Activated CD8-positive, alpha-beta memory T cell treated with anti-CD3 and anti-CD28 coated beads, Interleukin-2, amount 50 U/mL, for 4 hours (primary cell): ENCODE results near the gene TTLL1.
"Not testable (repeated sequence)": the region's sequence is repeated elsewhere in the genome, so short reads cannot be mapped to it uniquely, and the experiment has no call there.

Experiments
- DNase-seq: peaks from one replicate; pipeline ENCODE4 v3.0.0-alpha.2; 2020

TTLL1 gene

DNA sequence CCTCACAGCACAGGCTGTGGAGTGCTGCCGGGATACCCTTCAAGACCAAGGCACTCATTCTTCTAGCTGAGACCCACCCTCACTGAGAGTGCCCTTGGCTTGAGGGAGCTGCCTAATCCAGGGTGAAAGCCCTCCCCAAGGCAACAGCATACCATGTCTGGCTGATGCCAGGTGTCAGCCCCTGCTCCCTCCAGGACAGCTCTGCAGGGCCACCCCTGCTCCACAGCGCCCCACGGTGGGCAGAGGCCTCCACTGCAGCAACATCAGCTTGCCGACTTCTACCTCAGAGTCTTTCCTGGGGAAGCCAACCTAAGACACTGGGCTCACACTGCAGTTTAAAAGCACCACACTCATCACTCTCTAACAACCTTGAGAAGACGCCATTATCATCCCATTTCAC, 29.0 kb downstream of the TTLL1 start:
- peak; percentile 27 for DNase-seq

DNA sequence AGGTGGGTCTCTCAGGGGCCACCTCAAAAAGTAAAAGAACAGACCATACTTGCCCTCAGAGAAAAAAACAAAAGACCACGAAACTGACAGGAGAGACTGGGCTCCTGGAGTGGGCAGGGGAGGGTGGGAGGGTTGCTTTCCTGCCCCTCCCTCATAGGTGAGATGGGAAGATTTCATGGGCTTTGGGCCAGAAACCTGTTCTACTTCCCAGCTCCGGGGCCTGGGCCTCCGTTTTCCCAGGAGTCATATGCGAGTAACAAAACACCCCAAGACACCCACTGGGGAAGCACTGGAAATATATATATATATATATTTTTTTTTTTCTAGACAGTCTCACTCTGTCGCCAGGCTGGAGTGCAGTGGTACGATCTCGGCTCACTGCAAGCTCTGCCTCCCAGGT, 31.6 kb downstream of the TTLL1 start:
- DNase-seq: no peak

DNA sequence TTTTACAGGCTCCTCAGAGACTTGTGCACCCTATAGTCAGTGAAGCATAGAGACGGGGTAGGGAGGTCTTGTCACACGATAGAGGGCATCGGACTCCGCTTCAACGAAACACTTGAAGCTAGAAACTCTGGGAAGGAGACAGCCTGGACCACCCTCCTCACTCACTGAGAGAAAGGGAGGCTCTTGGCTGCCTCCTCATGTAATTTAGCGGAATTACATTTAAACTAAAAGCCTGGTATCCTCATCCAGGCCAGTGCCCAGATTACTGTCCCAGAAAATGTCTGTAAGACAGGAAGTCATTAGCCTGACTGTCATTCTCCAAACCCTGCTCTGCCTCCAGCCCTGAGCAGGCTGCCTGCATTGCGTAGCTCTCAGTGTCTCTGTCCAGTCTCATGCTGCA, 36.0 kb downstream of the TTLL1 start:
- DNase-seq: no peak

DNA sequence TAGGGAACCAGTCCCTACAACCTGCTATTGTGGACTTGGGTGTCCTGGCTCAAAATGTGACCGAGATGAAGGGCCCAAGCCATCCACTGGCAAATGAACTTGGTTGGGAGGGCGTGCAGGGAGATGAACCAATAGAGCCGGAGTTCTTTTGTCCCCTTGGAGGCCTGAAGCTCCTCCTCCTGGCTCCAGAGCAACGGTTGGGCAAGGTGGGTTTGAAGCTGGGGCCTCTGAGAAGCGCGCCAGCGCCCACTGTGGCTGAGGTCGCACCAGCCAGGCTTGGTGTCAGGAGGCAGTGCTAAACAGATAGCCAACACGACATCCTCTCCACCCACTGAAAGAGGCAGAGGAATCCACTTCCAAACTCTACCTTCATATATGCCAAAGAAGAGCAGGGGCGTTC, 38.2 kb downstream of the TTLL1 start:
- DNase-seq: no peak

DNA sequence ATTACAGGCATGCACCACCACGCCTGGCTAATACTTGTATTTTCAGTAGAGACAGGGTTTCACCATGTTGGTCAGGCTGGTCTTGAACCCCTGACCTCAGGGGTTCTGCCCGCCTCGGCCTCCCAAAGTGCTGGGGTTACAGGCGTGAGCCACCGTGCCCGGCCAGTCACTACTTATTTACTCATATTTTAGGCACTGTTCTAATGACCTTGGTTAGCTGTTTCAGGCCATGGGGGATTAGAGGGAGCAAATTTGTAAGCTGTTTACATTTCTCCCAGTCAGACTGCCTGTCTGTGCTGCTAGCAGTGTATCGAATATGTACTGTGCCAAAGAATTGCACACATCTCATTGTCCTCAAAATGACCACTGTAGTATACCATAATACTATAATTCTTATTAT, 41.6 kb downstream of the TTLL1 start:
- no peak for DNase-seq

DNA sequence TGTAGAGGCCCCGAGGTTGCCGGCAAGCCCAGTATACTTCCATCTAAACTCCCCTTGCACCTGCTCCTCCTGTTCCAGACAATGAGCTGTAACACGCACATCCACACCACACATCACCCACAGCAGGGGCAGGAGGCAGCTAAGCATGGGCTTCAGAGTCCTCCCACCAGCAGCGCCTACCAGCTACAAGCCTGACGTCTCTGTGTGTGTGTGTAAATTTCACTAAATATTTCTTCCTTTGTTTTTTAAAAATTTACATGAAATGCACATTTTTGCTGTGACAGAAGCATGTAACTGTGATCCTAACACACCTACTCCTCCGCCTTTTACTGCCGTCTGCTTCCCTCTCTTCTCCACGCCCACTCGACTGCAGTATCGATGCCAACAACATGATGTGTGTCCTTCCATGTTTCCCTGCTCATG, 44.9 kb downstream of the TTLL1 start:
- DNase-seq: no peak

DNA sequence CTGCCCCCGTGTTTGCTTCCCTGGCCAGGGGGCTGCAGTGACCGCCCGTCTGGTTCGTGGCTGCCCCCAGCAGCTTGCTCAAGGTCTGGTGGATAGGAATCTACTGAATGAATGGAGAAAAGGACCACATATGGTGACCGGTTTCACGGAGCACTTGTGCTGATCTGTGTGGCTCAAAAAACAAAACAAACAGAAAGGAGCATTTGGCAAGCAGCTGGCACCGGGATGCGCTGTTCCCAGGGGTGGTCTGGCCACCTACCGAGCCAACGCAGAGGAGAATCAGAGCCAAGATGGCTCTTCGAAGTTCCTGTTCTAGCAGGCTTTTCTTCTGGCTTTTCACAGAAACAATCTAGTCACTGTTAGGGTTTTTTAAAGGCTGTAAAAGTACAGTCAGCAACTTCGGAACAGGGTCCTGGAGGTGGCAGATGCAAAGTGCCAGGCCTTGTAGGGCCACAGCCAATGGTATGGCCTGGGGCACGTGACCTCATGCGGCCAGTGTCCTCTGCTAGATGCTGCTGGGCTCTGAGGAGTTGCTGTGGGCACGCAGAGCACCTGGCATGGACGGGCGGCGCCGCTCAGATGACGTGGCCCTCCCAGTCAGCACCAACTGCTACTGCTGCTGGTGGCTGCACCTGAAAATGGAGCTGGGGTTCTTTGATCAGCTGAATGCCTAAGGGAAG, 47.0 kb downstream of the TTLL1 start:
- no peak for DNase-seq

DNA sequence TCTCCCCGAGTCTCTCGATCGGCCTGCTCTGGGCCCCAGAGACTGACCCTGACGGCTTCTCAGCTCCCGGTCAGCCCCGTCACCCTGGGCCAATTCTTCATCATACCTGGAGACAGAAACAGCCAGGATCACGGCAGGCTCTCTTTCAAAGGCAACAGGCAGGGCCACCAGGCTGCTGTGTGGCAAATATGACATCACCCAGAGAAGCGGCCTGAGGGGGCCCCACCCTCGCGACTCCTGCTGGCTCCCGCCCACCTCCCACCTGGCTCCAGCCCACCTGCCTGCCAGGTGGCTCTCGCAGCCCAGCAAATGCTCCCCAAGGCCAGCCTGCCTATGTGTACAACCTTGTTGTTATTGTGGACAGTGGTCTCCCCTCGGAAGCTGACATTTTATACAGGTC, 49.4 kb downstream of the TTLL1 start:
- DNase-seq: no peak

DNA sequence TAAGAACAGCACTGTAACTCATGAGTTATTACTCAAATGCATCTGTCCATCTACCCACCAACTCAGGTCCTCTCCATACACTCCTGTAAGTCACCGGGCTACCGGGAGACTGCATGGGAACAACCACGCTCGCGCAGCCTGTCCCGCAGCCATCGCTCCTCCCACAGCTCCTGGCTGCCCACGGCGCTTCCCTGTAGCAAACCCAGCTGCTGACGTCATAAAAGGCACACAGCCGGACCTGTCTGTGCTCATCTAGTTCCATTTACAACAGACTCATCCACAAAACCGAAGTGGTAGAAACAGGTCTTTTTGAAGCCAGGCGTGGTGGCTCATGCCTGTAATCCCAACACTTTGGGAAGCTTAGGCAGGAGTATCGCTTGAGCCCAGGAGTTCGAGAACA, 50.9 kb downstream of the TTLL1 start:
- DNase-seq: no peak

DNA sequence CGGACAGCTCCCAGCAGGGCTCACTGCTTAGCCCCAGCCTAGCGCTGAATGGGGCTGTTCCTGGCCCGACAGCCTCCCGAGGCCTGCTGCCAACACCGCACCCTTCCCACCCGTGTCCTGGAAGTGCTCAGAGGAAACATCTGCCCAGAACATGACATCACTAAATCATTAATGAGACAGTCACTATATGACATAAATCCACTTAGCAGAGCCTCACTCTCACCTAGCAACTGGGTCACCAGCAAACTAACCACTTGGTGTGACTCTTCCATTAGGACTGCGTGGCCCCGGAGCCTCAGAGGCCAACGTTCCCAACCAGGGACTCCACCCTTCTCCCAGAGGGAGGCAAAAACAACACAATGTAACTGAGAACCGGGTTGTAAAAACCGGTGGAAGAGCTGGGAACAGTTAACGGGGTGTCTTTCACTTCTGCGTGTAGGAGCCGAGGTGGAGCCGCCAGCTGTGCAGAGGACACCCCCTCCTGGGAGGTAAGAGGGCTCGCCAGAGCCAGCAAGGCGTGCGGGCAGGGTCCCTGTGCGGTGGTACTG, 52.8 kb downstream of the TTLL1 start:
- no peak for DNase-seq

DNA sequence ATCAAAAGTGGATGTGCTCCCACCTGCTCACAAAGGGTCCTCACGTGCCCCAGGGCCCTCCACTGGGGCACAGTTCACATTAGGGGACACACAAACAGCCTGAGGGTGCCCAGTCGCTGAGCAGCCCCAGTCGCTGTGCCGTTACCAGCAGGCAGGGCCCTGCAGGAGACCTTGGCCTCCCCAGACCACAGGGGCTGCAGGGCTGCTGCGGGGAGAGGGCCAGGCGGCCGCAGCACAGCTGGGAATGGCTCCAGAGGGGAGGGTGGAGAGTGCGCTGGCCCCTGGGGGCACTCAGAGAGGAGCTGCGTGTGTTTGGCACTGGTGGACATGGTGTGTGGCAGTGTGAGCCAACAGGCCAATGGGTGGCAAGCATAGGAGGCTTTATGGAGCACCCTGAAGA, 53.9 kb downstream of the TTLL1 start:
- DNase-seq: no peak

DNA sequence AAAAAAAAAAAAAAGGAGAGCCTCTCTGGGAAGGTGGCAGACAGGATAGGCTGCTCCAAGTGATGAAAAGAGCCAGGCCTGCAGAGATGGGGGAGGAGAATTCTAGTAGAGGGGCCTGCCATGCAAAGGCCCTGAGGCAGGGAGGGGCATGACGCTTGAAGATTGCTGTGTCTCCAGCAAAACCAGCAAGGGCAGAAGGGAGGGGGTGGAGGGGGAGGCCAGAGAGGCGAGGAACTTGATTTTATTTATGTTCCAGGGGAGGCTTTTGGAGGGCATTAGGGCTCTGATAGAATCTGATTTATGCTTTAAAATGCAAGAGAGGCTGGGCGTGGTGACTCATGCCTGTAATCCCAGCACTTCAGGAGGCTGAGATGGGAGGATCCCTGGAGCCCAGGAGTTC, 57.6 kb downstream of the TTLL1 start:
- no peak for DNase-seq

DNA sequence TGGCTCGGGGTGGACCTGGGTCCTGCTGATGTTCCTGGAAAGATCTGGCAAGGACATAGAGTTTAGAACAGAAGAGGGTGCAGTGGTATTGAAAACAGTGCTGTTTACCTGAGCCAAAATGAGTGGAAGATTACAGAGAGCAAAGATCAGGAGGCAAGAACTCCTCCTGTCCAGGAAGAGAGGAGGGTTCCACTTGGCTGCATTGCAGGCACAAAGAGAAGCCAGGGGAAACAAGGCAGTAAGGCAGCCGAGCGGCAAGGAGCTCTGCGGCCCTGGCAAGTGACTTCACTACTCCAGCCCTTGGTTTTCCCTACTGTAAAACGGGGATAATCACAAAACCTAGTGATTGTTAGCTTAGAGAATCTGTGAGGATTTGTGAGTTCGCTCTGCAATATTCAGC, 70.6 kb downstream of the TTLL1 start:
- no peak for DNase-seq

DNA sequence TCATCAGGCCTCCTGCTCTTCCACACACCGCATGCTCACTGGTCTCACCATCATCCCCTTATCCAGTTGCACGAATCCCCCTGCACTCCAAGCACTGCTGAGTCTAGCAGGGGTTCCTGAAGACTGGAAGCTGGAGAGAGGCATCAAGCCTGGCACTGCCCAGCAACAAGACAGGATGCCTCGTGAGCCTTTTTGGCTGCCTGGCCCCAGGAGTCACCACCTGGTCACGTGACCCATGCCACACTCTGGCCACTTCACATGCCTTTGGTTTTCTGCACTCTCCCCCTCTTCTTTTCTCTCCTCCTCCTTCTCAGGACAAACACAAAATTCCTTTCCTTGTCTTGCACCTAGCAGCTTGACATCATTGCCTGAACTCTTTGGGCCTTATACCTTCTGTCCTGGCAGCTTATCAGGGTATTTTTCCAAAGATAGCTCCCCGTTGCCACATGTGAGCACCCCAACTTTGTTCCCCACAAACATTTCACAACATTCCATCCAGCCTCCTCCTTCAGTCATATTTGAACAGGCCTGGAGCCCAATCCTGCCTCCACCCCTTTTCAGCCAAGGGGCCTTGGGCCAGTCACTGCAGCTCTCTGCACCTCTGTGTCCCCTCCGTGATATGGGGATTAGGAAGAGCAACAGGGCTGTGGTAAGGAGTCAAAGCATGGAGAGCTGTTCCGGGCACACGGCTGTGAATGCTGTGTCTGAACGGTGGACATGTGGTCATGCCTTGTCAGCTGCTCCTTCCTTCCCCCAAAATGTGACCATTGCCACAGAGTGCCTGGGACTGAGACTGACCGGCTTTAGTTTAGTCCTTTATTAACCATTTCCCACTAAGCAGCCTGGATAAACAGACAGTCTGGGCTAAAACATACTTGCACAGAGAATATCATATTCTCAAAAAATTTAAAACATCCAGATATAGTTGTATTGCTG, 71.4 kb downstream of the TTLL1 start:
- DNase-seq: no peak

DNA sequence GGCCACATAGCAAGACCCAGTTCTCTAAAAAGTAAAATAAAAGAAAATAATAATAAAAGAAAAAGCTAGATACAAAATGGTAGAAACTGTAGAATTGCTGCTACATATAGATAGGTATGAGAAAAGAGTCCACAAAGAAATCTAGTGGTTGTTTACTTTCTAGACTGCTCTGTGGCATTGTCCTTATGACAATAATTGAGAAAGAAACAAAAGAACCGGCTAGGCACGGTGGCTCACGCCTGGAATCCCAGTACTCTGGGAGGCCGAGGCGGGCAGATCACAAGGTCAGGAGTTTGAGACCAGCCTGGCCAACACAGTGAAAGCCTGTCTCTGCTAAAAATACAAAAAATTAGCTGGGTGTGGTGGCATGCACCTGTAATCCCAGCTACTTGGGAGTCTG, 73.0 kb downstream of the TTLL1 start:
- not testable (repeated sequence) for DNase-seq

DNA sequence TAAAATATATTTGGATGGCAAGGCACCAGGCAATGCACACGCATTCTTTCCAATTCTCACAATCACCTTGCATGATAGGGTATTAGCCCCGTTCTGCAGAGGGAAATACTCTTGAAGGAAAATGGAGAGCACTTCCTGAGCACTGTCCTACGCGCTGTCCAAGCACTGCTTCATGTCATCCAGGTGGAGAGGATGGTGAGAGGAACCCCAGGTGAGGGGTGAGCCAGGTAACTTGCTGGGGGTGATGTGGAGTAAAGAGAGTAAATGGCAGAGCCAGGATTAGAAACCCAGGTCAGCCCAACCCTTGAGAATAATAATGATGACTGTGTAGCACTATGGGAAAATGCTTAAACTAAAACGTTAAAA, 73.5 kb downstream of the TTLL1 start:
- no peak for DNase-seq

DNA sequence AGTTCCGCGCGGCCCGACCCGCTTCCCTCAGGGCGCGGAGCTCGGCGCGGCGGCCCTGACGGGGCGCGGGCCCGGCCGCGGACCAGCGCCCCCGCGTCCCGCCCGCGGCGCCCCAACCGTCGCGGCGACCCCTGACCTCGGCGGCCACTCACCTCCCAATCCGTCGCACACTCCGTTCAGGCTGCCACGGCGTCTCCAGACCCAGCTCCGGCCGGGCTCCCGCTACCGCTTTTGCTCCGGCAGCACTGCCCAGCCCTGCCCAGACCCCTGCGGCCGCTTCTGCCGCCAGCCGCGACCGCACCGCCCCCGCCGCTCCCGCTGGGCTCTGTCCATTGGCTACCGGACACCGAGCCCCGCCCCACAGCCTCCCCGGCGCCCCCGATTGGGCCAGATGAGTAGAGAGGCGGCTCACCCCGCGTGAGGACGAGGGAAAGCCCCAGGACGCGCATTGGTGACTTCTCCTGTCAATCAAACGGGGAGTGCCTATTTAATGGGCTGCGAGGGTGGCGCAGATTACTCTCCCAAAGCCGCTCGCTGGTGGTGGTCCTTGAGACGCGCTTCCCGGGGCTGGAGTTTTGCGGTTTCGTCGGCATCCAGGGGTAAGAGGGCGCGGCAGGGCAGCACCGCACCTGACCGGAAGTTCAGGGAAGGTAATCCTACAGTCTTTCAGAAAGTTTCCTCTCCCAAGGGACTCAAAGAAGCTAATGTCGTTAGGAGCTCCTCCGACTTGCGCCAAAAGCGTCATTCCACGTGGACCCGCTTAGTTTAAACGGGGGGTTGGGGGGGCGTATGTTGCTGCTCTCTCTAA, 74.1 kb downstream of the TTLL1 start, which contains the start of gene PACSIN2:
Gene PACSIN2 (minus strand): TSS at position 281 of the 808 bp plus-strand sequence. CDS start 103,069 bp downstream, outside the sequence.
- DNase-seq: peak; percentile 99

DNA sequence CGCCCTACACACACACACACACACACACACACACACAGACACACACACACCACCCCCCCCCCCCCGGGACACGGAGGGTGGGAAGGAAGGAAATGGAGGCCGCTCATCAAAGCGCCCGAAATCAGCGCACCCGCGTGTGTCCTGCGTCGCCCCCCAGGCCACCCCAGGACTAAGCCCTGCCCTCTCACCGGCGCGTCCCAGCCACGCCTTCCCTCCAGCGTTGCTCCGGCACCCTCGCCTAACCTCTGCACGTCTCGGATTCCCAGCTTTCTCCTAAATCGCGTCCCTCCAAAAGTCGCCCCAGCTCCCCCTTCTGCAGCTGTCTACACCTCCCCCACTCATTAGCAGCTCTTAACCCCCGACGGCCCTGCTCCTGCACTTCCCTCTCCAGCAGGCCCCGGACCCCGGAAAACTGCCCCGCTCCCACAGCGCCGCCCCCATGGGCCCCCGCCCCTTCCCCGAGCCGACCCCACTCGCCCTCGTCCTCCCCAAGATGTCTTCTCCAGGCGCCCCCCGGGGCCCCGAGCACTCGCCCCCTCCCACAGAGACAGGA, 74.8 kb downstream of the TTLL1 start:
- DNase-seq: peak; percentile 32

DNA sequence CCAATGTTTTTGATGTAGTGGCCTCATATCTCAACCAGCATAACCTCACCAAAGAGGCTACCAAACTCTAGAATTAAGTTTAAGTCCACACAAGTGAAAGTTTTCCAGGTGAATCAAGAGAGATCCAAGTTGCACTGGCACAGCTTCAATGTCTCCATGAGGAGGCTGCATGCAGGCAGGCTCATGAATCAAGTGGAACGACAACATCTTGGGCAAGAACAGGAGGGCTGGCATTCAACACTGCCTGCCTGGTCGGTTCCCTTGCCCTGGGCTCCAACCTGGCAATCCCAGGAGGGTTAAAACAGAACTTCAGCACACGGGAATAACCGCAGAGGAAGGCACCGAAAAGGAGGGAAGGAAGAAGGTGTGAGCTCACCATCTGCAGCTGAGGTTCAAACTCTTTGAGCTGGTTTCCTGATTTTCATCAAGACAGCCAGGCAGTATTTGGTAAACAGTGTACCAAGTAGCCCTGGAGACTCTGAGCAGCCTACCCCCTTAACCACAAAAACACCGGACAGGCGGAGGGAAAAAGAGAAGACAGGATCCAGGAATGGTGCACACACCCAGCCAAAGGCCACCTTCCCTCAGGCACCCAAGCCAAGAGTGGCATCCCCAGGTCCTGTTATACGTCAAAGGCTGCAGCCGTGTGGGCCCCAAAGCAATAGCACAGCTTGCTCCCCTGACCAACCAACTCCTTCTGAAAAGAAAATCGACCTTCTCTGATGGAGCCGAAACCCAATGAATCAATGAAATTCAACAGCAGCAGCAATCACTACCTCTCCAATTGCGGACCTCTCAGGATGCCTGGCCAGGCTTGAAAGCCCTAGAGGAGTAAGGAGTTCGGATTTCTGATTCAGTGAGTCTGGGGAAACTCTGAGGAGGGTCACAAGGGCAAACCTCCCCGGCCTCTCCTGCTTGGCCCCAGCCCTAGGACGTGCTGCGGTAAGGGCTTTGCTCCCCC, 75.6 kb downstream of the TTLL1 start:
- DNase-seq: no peak

DNA sequence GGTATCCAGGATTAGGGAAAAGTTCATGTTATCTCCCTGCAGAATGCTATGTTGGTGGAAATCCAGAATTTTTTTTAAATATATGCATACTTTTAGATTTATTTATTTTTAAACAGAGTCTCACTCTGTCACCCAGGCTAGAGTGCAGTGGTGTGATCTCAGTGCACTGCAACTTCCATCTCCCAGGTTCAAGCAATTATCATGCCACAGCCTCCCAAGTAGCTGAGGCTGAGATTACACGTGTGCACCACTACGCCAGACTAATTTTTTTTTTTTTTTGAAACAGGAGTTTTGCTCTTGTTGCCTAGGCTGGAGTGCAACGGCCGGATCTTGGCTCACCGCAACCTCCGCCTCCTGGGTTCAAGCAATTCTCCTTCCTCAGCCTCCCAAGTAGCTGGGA, 76.8 kb downstream of the TTLL1 start:
- no peak for DNase-seq

DNA sequence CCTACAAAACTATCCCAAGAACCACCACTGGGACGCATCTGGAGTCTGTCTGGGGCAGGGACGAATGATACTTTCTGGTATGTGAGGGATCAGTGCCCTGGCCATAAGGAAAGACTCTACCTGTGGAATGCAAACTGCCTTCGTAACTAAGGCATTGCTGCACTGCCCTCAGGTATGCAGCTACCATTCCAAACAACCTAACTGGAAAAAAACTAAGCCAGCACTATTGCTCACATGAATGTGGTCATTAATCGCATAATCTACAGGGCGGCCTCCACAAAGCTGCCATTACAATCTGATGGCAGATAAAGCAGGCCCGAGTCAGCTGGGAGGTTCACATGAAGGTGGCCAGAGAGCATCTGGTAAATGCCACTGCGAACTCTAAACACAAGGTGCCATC, 78.1 kb downstream of the TTLL1 start:
- DNase-seq: no peak

DNA sequence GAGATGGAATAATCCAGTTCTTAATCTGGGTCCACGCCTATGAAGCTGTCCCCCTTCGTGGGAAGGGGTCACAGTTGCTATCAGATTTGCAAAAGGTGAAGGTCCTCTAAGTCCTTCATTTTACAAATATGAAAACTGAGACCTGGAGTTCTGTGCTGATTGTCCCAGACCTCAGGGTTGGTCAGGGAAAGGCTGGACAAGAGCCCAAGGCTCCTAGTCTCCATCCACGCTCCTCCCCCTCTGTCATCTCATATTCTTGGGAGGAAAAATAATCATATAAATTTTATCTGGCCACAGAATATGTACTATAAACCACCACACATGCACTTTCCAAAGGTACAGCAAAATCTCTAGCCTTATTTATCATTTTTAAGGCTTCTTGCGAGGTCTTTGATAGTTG, 79.7 kb downstream of the TTLL1 start:
- DNase-seq: no peak
